Measurements from ENCODE around the gene TRAK1. TPM values are rescaled to one million over a fixed set of nuclear protein-coding genes. Genes with fewer than 3 reads are reported as not detected.

Gene TRAK1
- total and polyA plus RNA-seq, 2 donors (not counting 1 experiment from before 2014, with no cell fraction given) = 71.3 to 129 TPM

DNA sequence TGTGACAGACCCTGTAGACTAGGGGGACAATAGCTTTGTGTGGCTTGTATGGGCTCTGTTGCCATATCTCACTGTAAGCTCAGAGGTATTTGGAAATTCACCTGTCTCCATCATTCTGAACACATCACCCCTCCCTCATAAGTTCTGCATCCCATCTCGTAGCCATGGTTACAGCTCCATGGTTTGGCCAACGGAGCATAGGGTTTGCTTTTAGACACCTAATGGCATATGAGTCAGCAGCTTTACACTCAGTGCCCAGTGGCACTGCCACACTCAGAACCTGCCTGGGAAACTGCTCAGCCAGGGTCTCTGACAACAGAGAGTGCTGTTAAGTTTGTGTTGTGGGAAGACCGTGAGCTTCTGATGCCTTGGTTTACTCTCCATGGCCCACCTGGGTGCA is 107.6 kb downstream of the TRAK1 start:
- H3K27me3 ChIP-seq (replicated peaks in 1 of 4; ENCODE audit: control extremely low read depth in 1 of 4, control insufficient read depth in 3 of 4, insufficient read depth in 4 of 4, low read length in 3 of 4) = no peaks in the 10 kb centered on the region
- no peaks in the 10 kb centered on the region for H3K9me3 Mint-ChIP-seq (ENCODE audit: insufficient read depth)
- no peak overlapping the region for H3K4me3 Mint-ChIP-seq
- ChIA-PET CTCF (interaction anchor here (0.6 to 3.3 kb wide), 3 partner anchors 8 to 325 kb away, joined by 3 to 22 read pairs (median 4); no protein-coding TSS in a partner anchor), POLR2A (no interaction called here)
- peaks cover 16% of the 10 kb centered on the region for H4K20me1 ChIP-seq (ENCODE audit: control insufficient read depth, insufficient read depth, low read length, poor library complexity, severe bottlenecking)
- no peak overlapping the region for H3K4me2 ChIP-seq (replicated peaks; ENCODE audit: low read depth, low read length, poor library complexity, severe bottlenecking)
- no peaks in the 10 kb centered on the region for H3K27me3 Mint-ChIP-seq
- no peak overlapping the region for H3K4me3 ChIP-seq (ENCODE audit: control extremely low read depth in 1 of 5, extremely low read depth in 1 of 5, insufficient read depth in 1 of 5, low read depth in 2 of 5, low read length in 4 of 5)
- no peak overlapping the region for H3K9ac ChIP-seq (ENCODE audit: low read length)
- H3K79me2 ChIP-seq (ENCODE audit: control insufficient read depth, insufficient read depth, low read length) = peaks cover 10% of the 10 kb centered on the region
- TF ChIP-seq, protein P1, sequence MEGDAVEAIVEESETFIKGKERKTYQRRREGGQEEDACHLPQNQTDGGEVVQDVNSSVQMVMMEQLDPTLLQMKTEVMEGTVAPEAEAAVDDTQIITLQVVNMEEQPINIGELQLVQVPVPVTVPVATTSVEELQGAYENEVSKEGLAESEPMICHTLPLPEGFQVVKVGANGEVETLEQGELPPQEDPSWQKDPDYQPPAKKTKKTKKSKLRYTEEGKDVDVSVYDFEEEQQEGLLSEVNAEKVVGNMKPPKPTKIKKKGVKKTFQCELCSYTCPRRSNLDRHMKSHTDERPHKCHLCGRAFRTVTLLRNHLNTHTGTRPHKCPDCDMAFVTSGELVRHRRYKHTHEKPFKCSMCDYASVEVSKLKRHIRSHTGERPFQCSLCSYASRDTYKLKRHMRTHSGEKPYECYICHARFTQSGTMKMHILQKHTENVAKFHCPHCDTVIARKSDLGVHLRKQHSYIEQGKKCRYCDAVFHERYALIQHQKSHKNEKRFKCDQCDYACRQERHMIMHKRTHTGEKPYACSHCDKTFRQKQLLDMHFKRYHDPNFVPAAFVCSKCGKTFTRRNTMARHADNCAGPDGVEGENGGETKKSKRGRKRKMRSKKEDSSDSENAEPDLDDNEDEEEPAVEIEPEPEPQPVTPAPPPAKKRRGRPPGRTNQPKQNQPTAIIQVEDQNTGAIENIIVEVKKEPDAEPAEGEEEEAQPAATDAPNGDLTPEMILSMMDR (IDR thresholded peaks at IDR 0.05) = no peak
- TF ChIP-seq EZH2 (IDR thresholded peaks at IDR 0.05; ENCODE audit: borderline replicate concordance, insufficient read depth, low read depth, low read length, poor library complexity, severe bottlenecking) = no peak
- H3K27ac Mint-ChIP-seq = no peak overlapping the region
- no peak overlapping the region for H3K27ac ChIP-seq (ENCODE audit: low read length in 2 of 2)
- H3K9me3 ChIP-seq (ENCODE audit: control extremely low read depth in 1 of 3, control insufficient read depth in 2 of 3, insufficient read depth in 1 of 3, low read length in 2 of 3) = no peaks in the 10 kb centered on the region
- peaks cover 15% of the 10 kb centered on the region for H3K4me1 Mint-ChIP-seq
- intact Hi-C loops (cut with micrococcal nuclease) = no loop called here
- no peak for ATAC-seq (ENCODE audit: low read depth)
- H2AFZ ChIP-seq (ENCODE audit: insufficient read depth, low read depth, low read length, poor library complexity, severe bottlenecking) = no peak overlapping the region
- peaks cover 4 to 91% of the 10 kb centered on the region in 2 experiments for H3K36me3 ChIP-seq (replicated peaks in 1 of 2; ENCODE audit: control extremely low read depth in 1 of 2, control insufficient read depth in 1 of 2, extremely low read depth in 1 of 2, insufficient read depth in 2 of 2, low read length in 1 of 2)
- 97% methylated on average over 3 of the region's 3 CpGs for WGBS (ENCODE audit: insufficient coverage)
- no peak for DNase-seq
- H3K4me1 ChIP-seq (ENCODE audit: control insufficient read depth in 2 of 2, insufficient read depth in 2 of 2, low read length in 2 of 2) = peaks cover 0 to 12% of the 10 kb centered on the region in 2 donors

DNA sequence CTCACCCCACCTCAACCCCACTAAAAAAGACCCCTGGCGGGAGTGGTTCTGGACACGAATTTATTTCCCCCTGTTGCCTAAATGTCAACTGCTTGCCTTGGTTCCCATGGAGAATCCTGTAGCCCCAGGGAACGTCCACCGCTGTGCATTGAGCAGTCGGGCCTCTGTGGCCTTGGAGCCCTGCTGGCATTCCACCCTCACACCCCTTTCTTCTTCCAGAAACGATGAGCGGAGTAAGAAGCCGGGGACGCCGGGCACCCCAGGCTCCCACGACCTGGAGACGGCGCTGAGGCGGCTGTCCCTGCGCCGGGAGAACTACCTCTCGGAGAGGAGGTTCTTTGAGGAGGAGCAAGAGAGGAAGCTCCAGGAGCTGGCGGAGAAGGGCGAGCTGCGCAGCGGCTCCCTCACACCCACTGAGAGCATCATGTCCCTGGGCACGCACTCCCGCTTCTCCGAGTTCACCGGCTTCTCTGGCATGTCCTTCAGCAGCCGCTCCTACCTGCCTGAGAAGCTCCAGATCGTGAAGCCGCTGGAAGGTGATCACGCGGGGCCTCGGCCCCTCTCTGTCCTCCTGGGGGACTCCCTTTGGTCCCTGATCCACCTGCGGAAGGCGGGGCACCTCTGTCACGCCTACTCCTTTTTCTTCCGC is 111.2 kb downstream of the TRAK1 start:
- Mint-ChIP-seq H3K27me3 (no peaks in the 10 kb centered on the region), H3K4me3 (no peak overlapping the region), H3K9me3 (ENCODE audit: insufficient read depth) (no peaks in the 10 kb centered on the region), H3K4me1 (peaks cover 2% of the 10 kb centered on the region), H3K27ac (no peak overlapping the region)
- Histone ChIP-seq H2AFZ (ENCODE audit: insufficient read depth, low read depth, low read length, poor library complexity, severe bottlenecking) (no peak overlapping the region), H3K9ac (ENCODE audit: low read length) (no peak overlapping the region), H3K4me3 (ENCODE audit: control extremely low read depth in 1 of 5, extremely low read depth in 1 of 5, insufficient read depth in 1 of 5, low read depth in 2 of 5, low read length in 4 of 5) (no peak overlapping the region), H3K9me3 (ENCODE audit: control extremely low read depth in 1 of 3, control insufficient read depth in 2 of 3, insufficient read depth in 1 of 3, low read length in 2 of 3) (no peaks in the 10 kb centered on the region), H3K4me1 (ENCODE audit: control insufficient read depth in 2 of 2, insufficient read depth in 2 of 2, low read length in 2 of 2) (peaks cover 0 to 3% of the 10 kb centered on the region in 2 donors), H3K36me3 (replicated peaks in 1 of 2; ENCODE audit: control extremely low read depth in 1 of 2, control insufficient read depth in 1 of 2, extremely low read depth in 1 of 2, insufficient read depth in 2 of 2, low read length in 1 of 2) (peaks cover 9 to 96% of the 10 kb centered on the region in 2 experiments), H4K20me1 (ENCODE audit: control insufficient read depth, insufficient read depth, low read length, poor library complexity, severe bottlenecking) (peaks cover 13% of the 10 kb centered on the region), H3K27ac (ENCODE audit: low read length in 2 of 2) (no peak overlapping the region), H3K4me2 (replicated peaks; ENCODE audit: low read depth, low read length, poor library complexity, severe bottlenecking) (no peak overlapping the region), H3K79me2 (ENCODE audit: control insufficient read depth, insufficient read depth, low read length) (peaks cover 6% of the 10 kb centered on the region), H3K27me3 (replicated peaks in 1 of 4; ENCODE audit: control extremely low read depth in 1 of 4, control insufficient read depth in 3 of 4, insufficient read depth in 4 of 4, low read length in 3 of 4) (no peaks in the 10 kb centered on the region)
- ChIA-PET CTCF (interaction anchor here (0.6 to 1.0 kb wide), 2 partner anchors 9 to 11 kb away, joined by 3 to 5 read pairs; no protein-coding TSS in a partner anchor), POLR2A (no interaction called here)
- no peak for ATAC-seq (ENCODE audit: low read depth)
- no peak for DNase-seq
- intact Hi-C loops (cut with micrococcal nuclease) = no loop called here
- TF ChIP-seq, protein P1 (IDR thresholded peaks at IDR 0.05) = no peak
- TF ChIP-seq EZH2 (IDR thresholded peaks at IDR 0.05; ENCODE audit: borderline replicate concordance, insufficient read depth, low read depth, low read length, poor library complexity, severe bottlenecking) = no peak
- WGBS (ENCODE audit: insufficient coverage) = 95% methylated on average over 34 of the region's 35 CpGs

All from B cell (primary cell).